GM18499 (cell line): Measurements from ENCODE around the gene SCFD2.

Source experiments
- ATAC-seq: cut with Tn5 transposase; IDR thresholded peaks from one replicate; pipeline ENCODE4 v1.9.1; 2021; ENCODE audit warnings: moderate number of reproducible peaks; ENCODE audit not compliant: insufficient read depth, unreplicated experiment

SCFD2 gene

GRCh38 chr4:53023677-53024299 is 342.1 kb downstream of the SCFD2 start:
- no peak for ATAC-seq

DNA sequence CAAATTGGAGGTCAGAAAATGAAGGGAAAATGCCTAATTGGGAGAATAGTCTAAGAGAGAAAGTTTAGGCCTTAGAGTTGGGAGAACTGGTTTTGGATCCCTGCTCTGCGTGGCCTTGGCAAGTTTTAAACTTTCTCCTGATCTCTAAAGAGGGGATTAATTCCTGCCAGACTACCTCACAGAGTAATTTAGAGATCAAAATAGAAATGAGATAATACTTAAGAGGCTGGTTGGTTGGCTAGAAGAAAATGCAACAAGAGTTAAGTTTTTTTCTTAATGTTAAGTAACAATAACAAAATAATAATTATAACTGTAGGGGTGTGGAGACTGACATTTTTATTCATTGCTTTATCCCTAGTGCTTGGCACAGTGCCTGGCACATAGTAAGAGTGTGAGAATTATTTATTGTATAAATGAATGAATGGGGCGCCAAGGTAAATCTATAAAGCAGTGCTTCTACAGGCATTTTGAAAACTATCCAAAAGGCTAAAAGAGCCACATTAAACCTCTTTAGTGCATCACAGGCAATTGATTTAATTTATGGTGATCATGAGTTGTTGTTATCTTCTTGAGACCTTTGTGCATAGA is 343.3 kb downstream of the SCFD2 start:
- no peak for ATAC-seq

DNA sequence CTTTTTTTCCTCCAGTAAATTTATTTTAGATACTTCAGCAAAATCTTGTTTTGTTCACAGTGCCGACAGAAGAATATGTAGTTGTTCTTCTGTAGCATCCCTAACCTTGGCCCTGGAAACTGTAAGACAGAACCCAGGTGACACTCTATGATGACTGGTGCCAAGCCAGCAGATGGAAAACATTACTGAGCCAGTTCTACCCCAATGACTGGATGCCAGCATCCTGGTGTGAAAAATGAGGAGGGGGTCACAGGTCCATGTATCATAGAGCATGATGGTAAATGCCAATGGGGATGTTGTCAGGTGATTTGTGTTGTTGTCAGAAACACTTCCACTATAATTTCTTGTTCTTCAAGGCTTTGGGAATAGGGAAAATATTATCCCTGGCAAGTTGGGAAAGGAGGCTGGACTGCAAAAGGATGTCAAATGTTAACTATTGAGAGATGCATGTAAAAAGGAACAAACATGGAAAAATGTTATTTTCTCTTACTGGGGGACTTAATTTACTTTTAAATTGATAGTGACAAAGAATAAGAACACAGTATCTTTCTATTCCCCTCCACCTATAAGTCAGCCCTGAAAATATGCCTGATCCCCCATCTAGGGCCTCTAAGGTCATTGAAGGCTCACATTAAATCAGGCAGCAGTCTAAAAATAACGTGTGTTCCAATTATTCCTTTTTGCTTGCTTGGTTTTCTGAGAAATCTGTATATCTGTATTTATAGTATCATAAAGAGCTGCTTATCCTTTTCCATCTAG is 343.9 kb downstream of the SCFD2 start:
- no peak for ATAC-seq

- no peak for ATAC-seq
These were observed 346.1 kb downstream of the SCFD2 start for GRCh38 chr4:53019485-53020382.

- ATAC-seq: no peak
These were observed 347.4 kb downstream of the SCFD2 start for GRCh38 chr4:53018471-53018870.

GRCh38 chr4:53016099-53016820 is 349.6 kb downstream of the SCFD2 start:
- no peak for ATAC-seq

- no peak for ATAC-seq
These were observed 350.2 kb downstream of the SCFD2 start for GRCh38 chr4:53015681-53016080.

DNA sequence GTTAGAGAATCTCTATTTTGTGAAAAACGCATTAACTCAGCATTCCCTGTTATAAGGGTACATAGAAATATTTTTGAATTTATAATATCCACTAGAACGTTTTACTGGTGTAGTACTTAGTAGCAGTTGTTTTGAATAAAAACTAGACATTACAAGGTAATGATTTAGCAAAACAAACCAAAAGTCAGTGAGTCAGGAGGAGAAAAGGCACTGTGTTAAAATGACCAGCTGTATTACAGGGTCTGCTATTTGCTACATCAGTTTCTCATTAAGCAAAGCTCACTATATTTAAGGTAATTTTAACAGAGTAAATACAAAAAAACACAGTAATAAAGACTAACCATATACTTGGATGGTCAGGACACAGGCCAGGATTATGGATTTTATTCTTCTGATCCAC is 351.0 kb downstream of the SCFD2 start:
- ATAC-seq: no peak

GRCh38 chr4:53013873-53014775 is 351.7 kb downstream of the SCFD2 start:
- ATAC-seq: no peak

- no peak for ATAC-seq
These were observed 353.1 kb downstream of the SCFD2 start for GRCh38 chr4:53012738-53013137.

DNA sequence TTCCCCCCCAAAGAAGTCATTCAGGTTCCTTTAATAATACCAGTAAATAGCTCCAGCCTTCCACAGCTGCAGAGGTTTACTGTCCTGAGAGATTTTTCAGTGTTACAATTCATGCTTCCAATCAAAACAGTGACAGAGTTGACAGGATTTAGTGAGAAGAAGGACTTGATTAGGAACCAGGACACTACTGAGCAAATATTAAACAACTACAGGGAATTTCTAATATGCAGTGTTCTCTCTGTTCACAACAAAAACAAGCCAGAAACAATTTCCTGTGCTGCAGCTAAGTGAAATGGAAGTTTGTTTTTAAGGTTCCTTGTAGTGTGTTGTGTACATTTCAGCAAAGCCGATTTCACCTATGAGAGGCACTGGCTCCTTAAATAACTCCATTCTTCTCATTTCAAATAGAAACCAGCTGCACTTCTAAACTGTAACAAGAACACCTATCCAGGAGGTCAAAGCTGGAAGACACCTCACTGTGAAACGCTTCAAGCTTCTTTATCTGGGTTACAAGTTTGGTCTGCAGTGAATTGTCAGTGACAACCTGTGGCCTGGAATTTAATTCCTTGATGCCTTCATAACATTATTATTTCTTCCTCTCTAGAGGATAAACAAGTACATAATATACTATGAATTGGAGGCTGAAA is 354.5 kb downstream of the SCFD2 start:
- no peak for ATAC-seq

DNA sequence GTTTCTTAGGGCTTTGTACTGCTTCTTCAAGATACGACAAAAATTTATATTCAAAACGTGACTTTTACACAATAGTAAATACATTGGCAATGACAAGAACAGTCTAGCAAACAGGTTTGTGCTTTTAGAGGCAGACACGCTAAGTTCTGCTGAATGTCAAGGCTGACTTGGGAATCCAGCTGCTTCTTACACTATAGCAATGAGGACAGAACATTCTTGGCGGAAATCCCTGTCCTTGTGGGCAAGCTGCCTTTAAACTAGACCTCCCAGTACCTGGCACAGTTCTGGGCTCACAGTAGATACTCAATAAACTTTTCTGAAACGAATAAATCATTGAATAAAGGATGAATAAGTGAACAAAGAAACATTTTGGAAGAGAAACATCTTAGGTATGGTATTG is 355.5 kb downstream of the SCFD2 start:
- no peak for ATAC-seq

- no peak for ATAC-seq
These were observed 356.0 kb downstream of the SCFD2 start for GRCh38 chr4:53009824-53010223.

GRCh38 chr4:53007024-53007423 is 358.8 kb downstream of the SCFD2 start:
- ATAC-seq: no peak

- no peak for ATAC-seq
These were observed 360.1 kb downstream of the SCFD2 start for GRCh38 chr4:53005808-53006207.

- no peak for ATAC-seq
These were observed 360.7 kb downstream of the SCFD2 start for GRCh38 chr4:53005149-53005546.

GRCh38 chr4:53004497-53005148 is 361.2 kb downstream of the SCFD2 start:
- ATAC-seq: no peak

DNA sequence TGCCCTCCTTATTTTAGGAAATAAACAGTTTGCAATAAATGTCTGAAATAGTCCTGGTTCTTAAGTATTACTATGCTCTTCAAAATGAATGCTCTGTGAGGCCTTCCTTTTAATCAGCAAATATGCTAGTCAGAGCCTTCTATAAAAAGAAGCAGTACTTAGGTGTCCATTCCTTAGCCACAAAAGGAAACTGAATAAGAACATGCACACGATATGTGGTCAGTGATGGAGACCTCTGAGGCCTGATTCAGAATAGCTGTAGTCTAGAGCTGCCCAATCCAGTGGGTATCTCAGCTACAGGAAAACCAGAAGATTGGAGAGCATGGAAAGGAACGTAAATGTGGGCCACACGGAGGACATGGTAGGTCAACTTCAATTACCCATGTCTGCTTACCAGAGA is 361.9 kb downstream of the SCFD2 start:
- no peak for ATAC-seq
